Heart right ventricle (tissue), 16 donors: ENCODE measurements around the gene IL11. TPM values are rescaled to one million over a fixed set of nuclear protein-coding genes. Genes with fewer than 3 reads are reported as not detected.

Experiments
- ATAC-seq, 8 donors: fragments of 200-7000 bp; cut with Tn5 transposase; one replicate each; pipeline ENCODE4 v1.9.1; 2020; ENCODE audit warnings: mild to moderate bottlenecking in 8 of 8, moderate library complexity in 8 of 8, moderate number of reproducible peaks in 1 of 8
- DNase-seq, 2 donors: peaks; one replicate each; pipeline ENCODE4 v3.0.0-alpha.2; 2020
- H3K27ac ChIP-seq, 10 donors: fragments of 200-600 bp; sonication (generic) in 2 of 10; one replicate each; pipeline versions ENCODE4 v1.5.0 to v1.8.0; 2020 to 2022; ENCODE audit warnings: mild to moderate bottlenecking in 3 of 10
- H3K27me3 ChIP-seq, 7 donors: fragments of 200-600 bp; one replicate each; pipeline ENCODE4 v1.8.0; 2021 to 2022; ENCODE audit warnings: mild to moderate bottlenecking in 2 of 7
- H3K36me3 ChIP-seq, 9 donors: fragments of 200-600 bp; sonication (generic) in 1 of 9; one replicate each; pipeline versions ENCODE4 v1.5.0 to v1.8.0; 2020 to 2022; ENCODE audit warnings: mild to moderate bottlenecking in 2 of 9
- H3K4me1 ChIP-seq, 9 donors: fragments of 200-600 bp; sonication (generic) in 1 of 9; one replicate each; pipeline versions ENCODE4 v1.5.0 to v1.8.0; 2020 to 2022; ENCODE audit warnings: mild to moderate bottlenecking in 4 of 9
- H3K4me3 ChIP-seq, 10 donors: fragments of 200-600 bp; sonication (generic) in 2 of 10; one replicate each; pipeline versions ENCODE4 v1.5.0 to v1.8.0; 2020 to 2022; ENCODE audit warnings: mild to moderate bottlenecking in 7 of 10, moderate library complexity in 2 of 10
- H3K9me3 ChIP-seq, 11 donors: fragments of 200-600 bp in 10 of 11; sonication (generic) in 2 of 11; one replicate each; pipeline versions ENCODE4 v1.5.0 to v1.8.0; 2013 to 2022; ENCODE audit warnings: mild to moderate bottlenecking in 2 of 11, control low read depth in 1 of 11, moderate library complexity in 1 of 11
- CTCF ChIP-seq, 9 donors: fragments of 200-600 bp; sonication (generic) in 2 of 9; IDR thresholded peaks; one replicate each; pipeline versions ENCODE4 v1.5.0 to v1.8.0; 2021 to 2022; ENCODE audit warnings: antibody characterized with exemption in 9 of 9, mild to moderate bottlenecking in 5 of 9, moderate library complexity in 1 of 9
- WGBS, 2 donors: extraction: QIAGEN DNeasy Blood & Tissue Kit; methylation state at CpG; one replicate each; pipeline ENCODE4 v1.1.7; 2013; ENCODE audit warnings: inconsistent platforms in 1 of 2; 5-methylcytosine and 5-hydroxymethylcytosine counted together
- intact Hi-C, 10 donors: fragments of 100-400 bp; cut with DNase I; formaldehyde crosslinking; loops; one replicate each; pipeline versions ENCODE4 v1.11.1 to v1.14.2; 2022
- polyA plus RNA-seq, 2 donors: library from polyadenylated mRNA; stranded (reverse); fragments of 200-250 nt; gene quantifications; one replicate each; pipeline ENCODE4 v1.2.3, GENCODE V29; 2013
- total RNA-seq, 10 donors: library from RNA; stranded (reverse); fragmentation: NEBNext Ultra II Directional in 3 of 10; extraction: Animal tissue kit (Norgen Biotek cat#: 25700) in 3 of 10; gene quantifications; one replicate each; pipeline versions ENCODE4 v1.2.1 to v1.2.4, GENCODE V29; 2021 to 2023
- donor health status: Arrhythmogenic right ventricular cardiomyopathy.
- donor health status: ischemic (EF 13 %, LVEDD 7.1; RV severe dilation, severe dysfunction).
- donor health status: healthy with polysubstance abuse.
- donor health status: DM: no; HTN: yes; CAD: no.
- donor health status: DM: no; HTN: no; CAD: no.
- donor health status: ischemic (EF 25% LVEDD 6.9; RV normal size, moderate dysfunction).
- donor health status: ischemic (EF 25% LVEDD 5.7; RV mildly dilated, moderate dysfunction).
- donor health status: healthy.
- donor health status: DM: yes; HTN: yes; CAD: no.
- donor health status: Ischemic cardiomyopathy.
- donor health status: ischemic (EF 35%, LVEDD 5.7; RV mildly dilated, moderate dysfunction).
- donor health status: nonischemic (EF 11% LVEDD 7.7; RV severe dilation, severe dysfunction).
- donor health status: DM: yes; HTN: yes; CAD: no.
- donor health status: PGD.
- donor health status: ischemic (EF 29% LVEDD 5.4; RV normal size, mild dysfunction).
- donor health status: nonischemic (EF 23%, LVEDD 6.1; RV moderate dilation, normal function).

The IL11 gene
- total and polyA plus RNA-seq, 12 donors: 0.30 to 0.37 TPM; not detected in 10

- DNase-seq (no peak), ATAC-seq (no peak)
- Histone ChIP-seq H3K9me3 (no peaks in the 10 kb centered on the region), H3K36me3 (peaks cover 0 to 17% (median 8%) of the 10 kb centered on the region in 9 donors), H3K27ac (no peak overlapping the region), H3K4me3 (no peak overlapping the region), H3K4me1 (peaks cover 0 to 26% (median 15%) of the 10 kb centered on the region in 9 donors), H3K27me3 (peaks cover 18 to 56% (median 51%) of the 10 kb centered on the region in 7 donors)
- intact Hi-C loops: no loop called here
- 78 to 80% methylated on average over 11 of the region's 11 CpGs for WGBS, 2 donors
- no peak for TF ChIP-seq CTCF (IDR thresholded peaks at IDR 0.05)
These were observed 19.5 kb downstream of the IL11 start for GRCh38 chr19:55350620-55351315.

GRCh38 chr19:55348317-55349034, 21.8 kb downstream of the IL11 start:
- intact Hi-C loops: no loop called here
- H3K4me1 ChIP-seq: peaks cover 0 to 13% (median 4%) of the 10 kb centered on the region in 9 donors
- peaks cover 9 to 36% (median 32%) of the 10 kb centered on the region in 7 donors for H3K27me3 ChIP-seq
- no peak overlapping the region for H3K27ac ChIP-seq
- TF ChIP-seq CTCF (IDR thresholded peaks at IDR 0.05): no peak
- no peak for DNase-seq
- peaks cover 0 to 29% (median 8%) of the 10 kb centered on the region in 9 donors for H3K36me3 ChIP-seq
- no peak for ATAC-seq
- H3K9me3 ChIP-seq: no peaks in the 10 kb centered on the region
- WGBS, 2 donors: 66 to 70% methylated on average over 22 of the region's 22 CpGs
- no peak overlapping the region for H3K4me3 ChIP-seq

- 83 to 84% methylated on average over 10 of the region's 10 CpGs for WGBS, 2 donors
These were observed 22.7 kb downstream of the IL11 start for GRCh38 chr19:55347442-55348009.

More at GRCh38 chr19:55347442-55348009, 22.7 kb downstream of the IL11 start:
- TF ChIP-seq CTCF (IDR thresholded peaks at IDR 0.05): no peak
- Histone ChIP-seq H3K27me3 (peaks cover 5 to 26% (median 22%) of the 10 kb centered on the region in 7 donors), H3K36me3 (peaks cover 0 to 38% (median 8%) of the 10 kb centered on the region in 9 donors), H3K4me1 (peaks cover 0 to 9% (median 0%) of the 10 kb centered on the region in 9 donors), H3K4me3 (no peak overlapping the region), H3K9me3 (no peaks in the 10 kb centered on the region), H3K27ac (no peak overlapping the region)
- intact Hi-C loops: no loop called here
- no peak for DNase-seq
- no peak for ATAC-seq
